ENCODE measurements around the gene PIGBOS1. TPM values are rescaled to one million over a fixed set of nuclear protein-coding genes. Genes with fewer than 3 reads are reported as not detected.

The PIGBOS1 gene
- total and polyA plus RNA-seq, 2 experiments from 2014 or later: 9.1 to 16.7 TPM

GRCh38 chr15:55337160-55337559 lies 18.2 kb upstream of the PIGBOS1 start:
- H3K27me3 Mint-ChIP-seq (ENCODE audit: insufficient read depth, low read depth, poor library complexity): peaks cover 6% of the 10 kb centered on the region
- no peak overlapping the region for H3K27ac Mint-ChIP-seq
- H3K4me3 ChIP-seq: no peak overlapping the region
- H3K79me2 ChIP-seq (replicated peaks; ENCODE audit: insufficient read depth): no peaks in the 10 kb centered on the region
- no peaks in the 10 kb centered on the region for H3K4me1 Mint-ChIP-seq
- no peak overlapping the region for H3K4me2 ChIP-seq
- no peak overlapping the region for H3K27ac ChIP-seq (ENCODE audit: low read depth)
- H3K36me3 ChIP-seq (ENCODE audit: insufficient read depth): no peaks in the 10 kb centered on the region
- H2AFZ ChIP-seq: no peak overlapping the region
- TF ChIP-seq, protein P1, sequence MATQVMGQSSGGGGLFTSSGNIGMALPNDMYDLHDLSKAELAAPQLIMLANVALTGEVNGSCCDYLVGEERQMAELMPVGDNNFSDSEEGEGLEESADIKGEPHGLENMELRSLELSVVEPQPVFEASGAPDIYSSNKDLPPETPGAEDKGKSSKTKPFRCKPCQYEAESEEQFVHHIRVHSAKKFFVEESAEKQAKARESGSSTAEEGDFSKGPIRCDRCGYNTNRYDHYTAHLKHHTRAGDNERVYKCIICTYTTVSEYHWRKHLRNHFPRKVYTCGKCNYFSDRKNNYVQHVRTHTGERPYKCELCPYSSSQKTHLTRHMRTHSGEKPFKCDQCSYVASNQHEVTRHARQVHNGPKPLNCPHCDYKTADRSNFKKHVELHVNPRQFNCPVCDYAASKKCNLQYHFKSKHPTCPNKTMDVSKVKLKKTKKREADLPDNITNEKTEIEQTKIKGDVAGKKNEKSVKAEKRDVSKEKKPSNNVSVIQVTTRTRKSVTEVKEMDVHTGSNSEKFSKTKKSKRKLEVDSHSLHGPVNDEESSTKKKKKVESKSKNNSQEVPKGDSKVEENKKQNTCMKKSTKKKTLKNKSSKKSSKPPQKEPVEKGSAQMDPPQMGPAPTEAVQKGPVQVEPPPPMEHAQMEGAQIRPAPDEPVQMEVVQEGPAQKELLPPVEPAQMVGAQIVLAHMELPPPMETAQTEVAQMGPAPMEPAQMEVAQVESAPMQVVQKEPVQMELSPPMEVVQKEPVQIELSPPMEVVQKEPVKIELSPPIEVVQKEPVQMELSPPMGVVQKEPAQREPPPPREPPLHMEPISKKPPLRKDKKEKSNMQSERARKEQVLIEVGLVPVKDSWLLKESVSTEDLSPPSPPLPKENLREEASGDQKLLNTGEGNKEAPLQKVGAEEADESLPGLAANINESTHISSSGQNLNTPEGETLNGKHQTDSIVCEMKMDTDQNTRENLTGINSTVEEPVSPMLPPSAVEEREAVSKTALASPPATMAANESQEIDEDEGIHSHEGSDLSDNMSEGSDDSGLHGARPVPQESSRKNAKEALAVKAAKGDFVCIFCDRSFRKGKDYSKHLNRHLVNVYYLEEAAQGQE (IDR thresholded peaks at IDR 0.05; ENCODE audit: unreplicated experiment): no peak
- no peak for TF ChIP-seq EZH2 (IDR thresholded peaks at IDR 0.05; ENCODE audit: low read depth, unreplicated experiment)
- no peak for TF ChIP-seq ZNF114 (CRISPR knock-in tag; IDR thresholded peaks at IDR 0.05)
- no peak for TF ChIP-seq JUNB (IDR thresholded peaks at IDR 0.05; ENCODE audit: unreplicated experiment)
- no peak for TF ChIP-seq CREB1 (CRISPR knock-in tag; IDR thresholded peaks at IDR 0.05; ENCODE audit: low read depth)
- no peak for TF ChIP-seq NANOG (IDR thresholded peaks at IDR 0.05; ENCODE audit: borderline replicate concordance)
- no peak for TF ChIP-seq EZH2phosphoT487 (IDR thresholded peaks at IDR 0.05; ENCODE audit: unreplicated experiment)
- TF ChIP-seq ETS1 (IDR thresholded peaks at IDR 0.05): no peak
- TF ChIP-seq STAT1 (IDR thresholded peaks at IDR 0.05; ENCODE audit: unreplicated experiment): no peak
- TF ChIP-seq ZNF462 (CRISPR knock-in tag; IDR thresholded peaks at IDR 0.05): no peak
- TF ChIP-seq, protein P2, sequence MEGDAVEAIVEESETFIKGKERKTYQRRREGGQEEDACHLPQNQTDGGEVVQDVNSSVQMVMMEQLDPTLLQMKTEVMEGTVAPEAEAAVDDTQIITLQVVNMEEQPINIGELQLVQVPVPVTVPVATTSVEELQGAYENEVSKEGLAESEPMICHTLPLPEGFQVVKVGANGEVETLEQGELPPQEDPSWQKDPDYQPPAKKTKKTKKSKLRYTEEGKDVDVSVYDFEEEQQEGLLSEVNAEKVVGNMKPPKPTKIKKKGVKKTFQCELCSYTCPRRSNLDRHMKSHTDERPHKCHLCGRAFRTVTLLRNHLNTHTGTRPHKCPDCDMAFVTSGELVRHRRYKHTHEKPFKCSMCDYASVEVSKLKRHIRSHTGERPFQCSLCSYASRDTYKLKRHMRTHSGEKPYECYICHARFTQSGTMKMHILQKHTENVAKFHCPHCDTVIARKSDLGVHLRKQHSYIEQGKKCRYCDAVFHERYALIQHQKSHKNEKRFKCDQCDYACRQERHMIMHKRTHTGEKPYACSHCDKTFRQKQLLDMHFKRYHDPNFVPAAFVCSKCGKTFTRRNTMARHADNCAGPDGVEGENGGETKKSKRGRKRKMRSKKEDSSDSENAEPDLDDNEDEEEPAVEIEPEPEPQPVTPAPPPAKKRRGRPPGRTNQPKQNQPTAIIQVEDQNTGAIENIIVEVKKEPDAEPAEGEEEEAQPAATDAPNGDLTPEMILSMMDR (conservative IDR thresholded peaks at IDR 0.05; ENCODE audit: low read depth in 2 of 2): no peak
- no peak for TF ChIP-seq POLR2AphosphoS5 (IDR thresholded peaks at IDR 0.05; ENCODE audit: low read depth)
- no peak for TF ChIP-seq ZNF331 (CRISPR knock-in tag; IDR thresholded peaks at IDR 0.05; ENCODE audit: low read depth)
- no peaks in the 10 kb centered on the region for H3K9me3 Mint-ChIP-seq
- H3K4me1 ChIP-seq (ENCODE audit: insufficient read depth): no peaks in the 10 kb centered on the region
- no peaks in the 10 kb centered on the region for H3F3A ChIP-seq (replicated peaks; ENCODE audit: low read depth)
- no peaks in the 10 kb centered on the region for H3K36me3 Mint-ChIP-seq (ENCODE audit: low read depth)
- ATAC-seq: no peak
- peaks cover 4% of the 10 kb centered on the region; the same call in 1 of the 2 replicates for H3K9me2 ChIP-seq (ENCODE audit: insufficient read depth)
- H3K27me3 ChIP-seq (ENCODE audit: insufficient read depth): no peaks in the 10 kb centered on the region
- no peaks in the 10 kb centered on the region for H4K20me1 ChIP-seq (replicated peaks; ENCODE audit: insufficient read depth)
- DNase-seq (ENCODE audit: low spot score): no peak
- H3K4me3 Mint-ChIP-seq: no peak overlapping the region

Data from GM23338 (cell line).